HG03095 (cell line): Measurements from ENCODE around the gene FARSB.
A peak's percentile ranks its signal among the peaks of the same experiment; 100 is the strongest.

Source experiments
- ATAC-seq: cut with Tn5 transposase; IDR thresholded peaks from one replicate; pipeline ENCODE4 v1.9.1; 2021; ENCODE audit warnings: moderate library complexity; ENCODE audit not compliant: unreplicated experiment

FARSB gene

GRCh38 chr2:222561817-222562645, 93.9 kb downstream of the FARSB start:
- ATAC-seq: peak; percentile 76

- ATAC-seq: no peak
Observed at GRCh38 chr2:222561151-222561550, 94.7 kb downstream of the FARSB start.

DNA sequence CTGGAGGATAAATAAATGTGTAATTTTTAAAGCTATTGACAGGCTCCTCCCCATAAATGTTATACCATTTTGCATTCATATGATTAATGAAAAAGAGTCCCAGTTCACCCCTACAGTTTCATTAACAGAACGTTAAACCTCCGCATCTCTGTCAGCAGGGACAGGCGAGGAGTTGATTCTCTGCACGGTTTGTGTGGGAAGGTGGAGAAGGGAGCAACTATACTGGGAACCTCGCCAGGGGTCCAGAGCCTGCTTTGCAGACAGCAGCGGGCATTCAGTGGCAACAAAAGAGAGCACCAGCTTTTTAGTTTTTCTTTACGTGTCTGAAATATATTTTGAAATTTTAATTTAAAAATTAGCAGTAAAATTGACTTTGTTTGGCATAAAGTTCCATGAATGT, 101.4 kb downstream of the FARSB start:
- no peak for ATAC-seq

DNA sequence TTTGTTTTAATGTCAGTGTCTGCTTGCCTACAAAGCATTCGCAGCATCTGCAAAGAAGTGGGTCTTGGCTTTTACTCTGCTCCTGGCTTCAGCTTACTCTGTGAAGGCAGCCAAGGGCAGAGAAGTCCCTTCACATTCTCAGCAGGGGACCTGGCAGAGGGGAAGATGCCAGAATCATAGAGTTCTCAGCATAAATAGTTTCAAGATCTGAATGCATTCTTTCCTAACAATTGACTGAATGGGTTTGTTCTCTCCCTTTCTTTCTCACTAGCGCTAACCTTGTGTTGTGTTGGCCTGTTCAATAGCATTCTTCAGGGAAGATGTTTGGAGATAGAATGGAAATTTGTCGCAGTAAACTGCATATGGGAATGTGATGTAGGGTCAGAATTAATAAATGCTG, 106.9 kb downstream of the FARSB start:
- ATAC-seq: no peak

DNA sequence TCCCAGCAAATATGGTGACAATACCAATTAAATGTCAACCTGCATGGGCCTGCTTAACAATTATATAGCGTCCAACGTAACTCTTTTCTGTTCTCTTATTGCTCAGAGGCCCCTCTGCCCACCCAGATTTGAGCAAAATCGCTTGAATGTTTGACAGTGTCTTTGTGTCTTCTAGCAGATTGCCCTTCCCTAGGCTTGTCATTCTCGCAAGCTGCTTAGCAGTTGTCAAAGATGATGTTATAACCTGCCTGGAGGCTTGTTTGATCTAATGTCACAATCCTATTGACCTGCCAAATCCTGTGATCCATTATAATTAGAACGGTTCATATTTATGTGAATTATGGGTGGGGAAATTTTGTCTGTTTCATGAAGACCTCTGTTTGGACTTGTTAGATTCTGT, 108.8 kb downstream of the FARSB start:
- ATAC-seq: no peak

- no peak for ATAC-seq
Observed at GRCh38 chr2:222545823-222546795, 109.8 kb downstream of the FARSB start.

DNA sequence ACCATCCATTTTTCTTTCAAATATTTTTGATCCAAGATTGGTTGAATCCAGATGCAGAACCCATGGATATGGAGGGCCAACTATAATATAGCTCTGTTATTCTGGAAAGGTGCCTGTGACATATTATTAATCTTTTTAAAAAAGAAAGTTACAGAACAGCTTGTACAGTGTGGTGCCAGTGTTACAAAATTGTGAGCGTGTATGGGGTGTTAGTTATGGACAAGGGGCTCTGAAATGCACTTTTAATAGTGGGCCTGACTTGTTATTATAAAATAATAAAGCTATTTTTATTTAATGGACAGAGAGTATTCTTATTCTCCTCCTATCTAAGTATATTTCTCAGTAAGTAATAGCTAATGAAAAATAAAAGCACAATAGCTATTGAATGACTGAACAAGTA, 111.2 kb downstream of the FARSB start:
- ATAC-seq: no peak

DNA sequence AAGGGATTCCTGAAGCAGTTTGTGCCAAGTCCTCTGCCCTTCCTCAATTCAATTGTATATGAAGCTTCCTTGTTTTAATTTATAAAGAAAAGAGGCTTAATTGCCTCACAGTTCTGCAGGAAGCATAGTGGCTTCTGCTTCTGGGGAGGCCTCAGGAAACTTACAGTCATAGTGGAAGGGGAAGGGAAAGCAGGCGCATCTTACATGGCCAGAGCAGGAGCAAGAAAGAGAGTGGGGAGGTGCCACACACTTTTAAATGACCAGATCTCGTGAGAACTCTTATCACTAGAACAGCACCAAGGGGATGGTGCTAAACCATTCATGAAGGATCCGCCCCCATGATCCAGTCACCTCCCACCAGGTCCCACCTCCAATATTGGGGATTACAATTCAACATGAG, 117.4 kb downstream of the FARSB start:
- ATAC-seq: peak; percentile 63

DNA sequence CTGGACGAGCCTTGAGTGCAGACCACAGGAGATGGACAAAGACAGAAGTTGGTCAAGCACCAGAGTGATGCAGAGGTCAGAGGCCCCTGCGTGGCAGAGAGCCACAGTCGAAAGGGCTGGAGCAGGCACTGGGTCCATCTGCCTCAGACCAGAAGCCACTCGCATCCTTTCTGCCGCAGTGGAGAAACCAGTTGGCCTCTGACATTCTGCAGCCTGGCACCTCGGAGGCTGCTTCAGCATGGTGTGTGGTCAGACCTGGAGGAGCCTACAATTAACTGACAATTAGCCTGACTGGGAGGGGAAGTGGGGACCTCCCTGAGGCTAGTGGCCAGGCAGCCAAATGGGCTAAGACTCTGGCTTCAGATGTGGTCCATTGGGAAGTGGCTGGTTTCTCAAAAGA, 120.4 kb downstream of the FARSB start:
- ATAC-seq: no peak

DNA sequence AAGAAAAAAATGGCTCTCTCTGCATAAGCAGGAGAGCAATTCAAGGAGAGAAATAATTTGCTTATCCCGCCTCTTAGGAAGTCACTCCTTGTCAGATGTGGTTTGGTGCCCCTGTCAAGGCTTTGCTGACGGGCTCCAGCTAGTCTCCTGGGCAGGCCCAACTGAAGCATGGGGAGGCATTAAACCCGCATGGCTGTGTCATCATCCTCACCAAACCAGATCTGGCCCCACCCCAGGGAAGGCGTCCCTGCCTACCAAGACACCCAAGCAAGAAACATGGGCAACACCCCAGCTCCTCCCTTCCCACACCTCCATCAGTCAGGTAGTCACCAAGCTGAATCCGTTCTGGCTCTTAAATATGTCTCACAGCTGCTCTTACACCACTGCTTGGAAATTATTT, 123.6 kb downstream of the FARSB start:
- no peak for ATAC-seq

DNA sequence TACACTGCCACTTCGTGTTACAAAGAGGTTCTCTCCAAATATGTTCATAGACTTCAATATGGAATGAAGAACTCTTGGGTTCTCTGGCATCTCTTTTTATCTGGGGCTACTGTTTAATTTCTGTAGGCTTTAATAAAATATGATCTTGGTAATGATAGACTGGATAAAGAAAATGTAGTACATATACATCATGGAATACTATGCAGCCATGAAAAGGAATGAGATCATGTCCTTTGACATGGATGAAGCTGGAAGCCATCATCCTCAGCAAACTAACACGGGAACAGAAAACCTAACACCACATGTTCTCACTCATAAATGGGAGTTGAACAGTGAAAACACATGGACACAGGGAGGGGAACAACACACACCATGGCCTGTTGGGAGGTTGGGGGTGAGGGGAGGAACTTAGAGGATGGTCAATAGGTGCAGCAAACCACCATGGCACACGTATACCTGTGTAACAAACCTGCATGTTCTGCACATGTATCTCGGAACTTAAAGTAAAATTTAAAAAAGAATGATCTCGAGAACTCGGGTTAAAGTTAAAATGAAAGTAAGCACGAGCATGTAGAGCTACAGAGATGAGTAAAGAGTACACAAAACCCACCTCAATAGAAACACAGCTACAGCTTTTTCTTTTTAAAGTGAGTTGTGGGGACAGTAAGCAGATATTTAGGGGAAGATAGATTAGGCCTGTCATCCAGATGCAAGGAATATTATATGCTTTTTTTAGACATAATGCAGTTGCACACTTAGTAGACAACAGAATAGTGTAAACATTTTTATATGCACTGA, 129.2 kb downstream of the FARSB start:
- peak; percentile 53 for ATAC-seq

DNA sequence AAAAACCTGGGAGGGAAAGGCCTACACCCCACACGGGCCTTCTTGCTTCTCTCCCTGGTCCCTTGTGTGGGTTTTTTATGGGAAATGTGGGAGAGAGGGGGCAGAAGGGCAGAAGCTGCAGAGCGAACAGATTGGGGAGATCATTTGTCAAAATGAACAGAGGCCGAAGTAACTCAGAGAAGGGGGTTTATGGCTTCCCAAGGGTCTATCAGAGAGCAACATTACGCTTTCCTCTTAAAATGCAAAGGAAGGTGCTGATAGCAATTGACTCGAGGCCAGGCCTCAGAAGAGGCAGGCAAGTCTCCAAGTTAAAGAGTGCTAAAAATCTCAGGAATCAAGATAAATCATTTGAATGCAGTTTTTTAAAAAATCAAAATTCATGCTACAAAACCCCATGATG, 130.1 kb downstream of the FARSB start:
- no peak for ATAC-seq

DNA sequence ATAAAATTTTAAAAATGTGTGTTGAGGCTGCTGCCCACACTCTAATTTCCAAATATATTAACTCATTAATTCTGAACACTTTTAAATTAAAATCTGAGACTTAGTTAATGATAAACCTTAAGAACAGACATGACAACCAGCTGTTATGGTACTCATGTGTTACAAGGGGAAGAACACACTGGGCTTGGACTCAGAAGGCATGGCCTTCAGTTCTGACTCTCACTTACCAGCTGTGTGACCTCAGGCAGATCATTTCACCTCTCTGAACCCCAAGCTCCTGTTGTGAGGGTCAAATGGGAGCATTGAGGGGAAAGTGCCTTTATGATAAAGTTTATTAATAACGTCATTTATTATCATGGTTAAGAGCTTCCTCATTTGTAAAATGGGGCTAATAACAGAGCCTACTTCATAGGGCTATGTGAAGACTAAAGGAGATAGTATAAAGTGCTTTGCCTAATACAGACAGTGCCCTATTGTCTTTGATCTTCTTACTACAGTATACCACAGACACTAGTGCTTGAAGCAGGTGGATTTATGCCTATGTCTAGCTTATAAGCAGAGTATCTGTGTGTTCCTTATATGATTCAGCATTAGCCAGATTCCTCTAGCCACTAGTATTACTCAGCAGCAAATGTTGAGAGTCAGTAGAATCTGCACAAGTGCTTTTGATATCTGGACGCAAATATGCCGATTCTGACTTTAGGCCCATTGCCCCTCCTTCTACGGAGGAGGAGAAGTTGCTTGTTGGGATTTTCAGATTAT, 131.9 kb downstream of the FARSB start:
- no peak for ATAC-seq

DNA sequence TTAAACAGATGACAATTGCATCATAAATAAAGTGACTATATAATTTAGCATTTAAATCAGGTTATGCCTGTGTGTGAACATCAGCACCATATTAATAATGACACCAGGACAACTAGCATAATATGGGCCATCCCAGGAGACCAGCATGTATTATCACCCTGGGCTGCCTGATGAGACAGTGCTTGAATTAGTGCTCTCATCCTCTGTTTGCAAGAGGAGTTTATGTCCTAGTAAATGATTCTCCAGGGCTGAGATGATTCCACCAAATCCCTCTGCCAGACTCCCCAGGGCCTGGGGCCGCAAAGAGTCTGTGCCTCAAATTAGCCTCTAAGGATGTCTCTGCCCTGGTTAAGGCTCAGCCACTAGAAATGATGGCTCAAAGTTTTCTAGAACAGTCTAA, 133.8 kb downstream of the FARSB start:
- no peak for ATAC-seq

- ATAC-seq: peak; percentile 75
Observed at GRCh38 chr2:222521099-222521498, 134.8 kb downstream of the FARSB start.
